GM23338 (cell line): ENCODE measurements around the gene HIVEP2.

Experiments
- CTCF ChIP-seq, 2 experiments: fragments of 200-600 bp in 1 of 2; sonication (generic) in 1 of 2; conservative IDR thresholded peaks; 2 replicates each; pipeline versions ENCODE4 v1.5.1 to v1.6.1; 2016 to 2017; ENCODE audit warnings: antibody characterized with exemption in 2 of 2, low read depth in 2 of 2, mild to moderate bottlenecking in 2 of 2, moderate library complexity in 1 of 2
- EZH2phosphoT487 ChIP-seq: fragments of 200-600 bp; sonication (generic); IDR thresholded peaks from one replicate; pipeline ENCODE4 v1.8.1; 2018; ENCODE audit warnings: antibody characterized with exemption; ENCODE audit not compliant: unreplicated experiment
- JUNB ChIP-seq: IDR thresholded peaks from one replicate; pipeline ENCODE4 v1.6.1; 2016; ENCODE audit warnings: antibody characterized with exemption; ENCODE audit not compliant: unreplicated experiment
- REST ChIP-seq: IDR thresholded peaks from one replicate; pipeline ENCODE4 v1.6.1; 2018; ENCODE audit warnings: antibody characterized with exemption; ENCODE audit not compliant: unreplicated experiment
- ZNF331 ChIP-seq: fragments of 250-450 bp; sonication (Bioruptor Pico); IDR thresholded peaks from 2 replicates; pipeline ENCODE4 v1.5.0; 2020; ENCODE audit warnings: low read depth, mild to moderate bottlenecking, moderate library complexity

- no peak for TF ChIP-seq EZH2phosphoT487
- TF ChIP-seq CTCF (conservative IDR thresholded peaks at IDR 0.05; ENCODE audit: low read depth in 2 of 2) = no peak
- TF ChIP-seq REST = no peak
- no peak for TF ChIP-seq JUNB
- TF ChIP-seq ZNF331 (CRISPR knock-in tag) = no peak
These were observed 88.2 kb downstream of the HIVEP2 start for GRCh38 chr6:142856624-142857232.
